NCI-H226 (cell line): ENCODE measurements around the gene ACSL5.
"Not testable (repeated sequence)": the region's sequence is repeated elsewhere in the genome, so short reads cannot be mapped to it uniquely, and the experiment has no call there.

Experiments
- DNase-seq: peaks from one replicate; pipeline ENCODE4 v3.0.0-alpha.2; 2015

Gene ACSL5

GRCh38 chr10:112376396-112376790, 2.5 kb downstream of the ACSL5 start:
- no peak for DNase-seq

DNA sequence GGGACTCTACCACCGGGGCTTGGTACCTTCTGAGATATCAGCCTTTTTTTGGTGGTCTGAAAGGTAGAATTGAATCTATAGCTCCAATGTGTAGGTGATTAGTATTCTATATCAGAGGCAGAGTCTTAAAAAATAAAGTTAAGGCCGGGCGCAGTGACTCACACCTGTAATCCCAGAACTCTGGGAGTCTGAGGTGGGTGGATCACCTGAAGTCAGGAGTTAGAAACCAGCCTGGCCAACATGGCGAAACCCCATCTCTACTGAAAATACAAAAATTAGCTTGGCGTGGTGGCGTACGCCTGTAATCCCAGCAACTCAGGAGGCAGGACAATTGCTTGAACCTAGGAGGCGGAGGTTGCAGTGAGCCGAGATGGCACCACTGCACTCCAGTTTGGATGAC, 3.2 kb downstream of the ACSL5 start:
- not testable (repeated sequence) for DNase-seq

DNA sequence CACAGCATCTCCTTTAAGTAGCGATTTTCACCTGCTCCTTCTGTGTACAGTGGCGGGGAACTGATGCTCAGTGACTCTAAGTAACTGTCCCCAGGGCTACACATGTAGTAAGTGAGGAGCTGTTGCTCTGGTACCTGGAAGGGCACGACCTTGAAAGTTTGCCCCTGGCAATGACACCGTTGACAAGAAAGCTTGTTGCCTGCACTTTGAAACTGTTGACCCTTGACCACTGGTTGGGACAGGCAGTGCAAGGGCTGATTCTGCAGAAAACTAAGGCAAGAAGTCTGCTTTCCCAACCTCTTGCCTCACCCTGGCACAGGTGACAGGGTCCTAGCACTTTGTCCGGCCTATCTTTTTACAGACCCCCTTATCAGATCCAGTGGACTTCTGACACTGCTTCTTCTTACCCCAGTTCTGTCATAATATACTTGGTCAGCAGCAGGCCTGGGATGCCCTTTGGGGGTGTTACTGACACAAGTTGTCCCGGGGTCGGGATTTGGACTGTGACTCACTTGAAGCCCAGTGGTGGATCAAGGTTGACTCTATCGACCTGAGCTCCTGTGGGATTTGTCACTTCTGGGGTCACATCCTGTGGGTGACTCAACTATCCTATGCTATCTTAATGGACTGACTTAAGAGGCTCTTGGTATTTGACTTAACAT, 5.8 kb downstream of the ACSL5 start:
- no peak for DNase-seq

- DNase-seq: no peak
Measured at GRCh38 chr10:112382515-112383235, 8.8 kb downstream of the ACSL5 start.

- peak; percentile 67 for DNase-seq
Measured at GRCh38 chr10:112383325-112383724, 9.4 kb downstream of the ACSL5 start.

DNA sequence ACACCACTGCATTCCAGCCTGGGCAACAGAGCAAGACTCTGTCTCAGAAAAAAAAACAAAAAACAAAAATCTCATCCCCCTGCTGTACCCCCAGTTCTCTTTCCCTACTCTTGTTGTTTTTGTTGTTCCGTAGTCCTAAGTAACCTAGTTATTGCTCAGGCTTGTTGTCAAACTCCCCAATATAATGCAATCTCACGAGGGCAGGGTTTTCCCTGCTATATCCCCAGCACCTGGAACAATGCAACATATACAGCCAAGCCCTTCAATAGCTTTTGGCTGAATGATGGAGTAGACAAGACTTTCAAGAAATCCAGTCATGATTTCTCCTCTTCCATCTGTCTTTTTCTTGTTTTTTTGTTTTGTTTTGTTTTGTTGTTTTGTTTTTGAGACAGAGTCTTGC, 10.2 kb downstream of the ACSL5 start:
- no peak for DNase-seq

DNA sequence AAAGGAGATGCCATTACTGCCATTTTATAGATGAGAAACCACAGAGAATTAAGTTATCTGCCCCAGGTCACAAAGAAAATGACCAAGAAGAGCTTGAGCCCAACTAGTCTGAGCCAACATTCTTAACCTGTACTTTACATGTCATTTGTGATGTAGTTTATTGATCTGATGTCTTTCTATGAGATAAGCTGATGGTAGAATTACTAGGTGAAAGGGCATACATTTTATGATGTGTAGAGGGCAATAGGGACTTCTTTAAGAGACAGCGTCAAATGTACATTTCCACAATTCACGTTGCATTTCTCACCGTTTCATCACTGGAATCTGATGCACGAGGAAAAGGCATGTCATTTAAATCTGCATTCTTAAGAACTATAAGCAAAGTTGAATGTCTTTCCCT, 11.3 kb downstream of the ACSL5 start:
- no peak for DNase-seq

- not testable (repeated sequence) for DNase-seq
Measured at GRCh38 chr10:112388056-112388455, 14.1 kb downstream of the ACSL5 start.

DNA sequence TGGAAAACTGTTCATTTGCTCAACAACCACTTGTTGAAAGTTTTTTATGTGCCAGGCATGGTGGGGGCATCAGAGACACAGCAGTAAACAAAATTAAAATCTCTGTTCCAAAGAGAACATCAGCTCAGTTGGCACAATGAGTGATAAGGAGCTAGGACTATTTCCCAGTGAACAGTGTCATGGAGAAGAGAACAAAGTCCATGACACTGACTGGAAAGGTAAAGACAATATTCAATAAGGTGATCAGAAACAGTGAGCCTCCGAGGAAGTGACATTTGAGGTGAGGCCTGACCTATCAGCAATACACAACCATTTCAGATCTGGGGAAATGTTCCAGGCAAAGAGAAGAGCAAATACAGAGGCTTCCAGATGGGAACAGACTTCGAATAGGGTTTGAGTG, 14.6 kb downstream of the ACSL5 start:
- no peak for DNase-seq

DNA sequence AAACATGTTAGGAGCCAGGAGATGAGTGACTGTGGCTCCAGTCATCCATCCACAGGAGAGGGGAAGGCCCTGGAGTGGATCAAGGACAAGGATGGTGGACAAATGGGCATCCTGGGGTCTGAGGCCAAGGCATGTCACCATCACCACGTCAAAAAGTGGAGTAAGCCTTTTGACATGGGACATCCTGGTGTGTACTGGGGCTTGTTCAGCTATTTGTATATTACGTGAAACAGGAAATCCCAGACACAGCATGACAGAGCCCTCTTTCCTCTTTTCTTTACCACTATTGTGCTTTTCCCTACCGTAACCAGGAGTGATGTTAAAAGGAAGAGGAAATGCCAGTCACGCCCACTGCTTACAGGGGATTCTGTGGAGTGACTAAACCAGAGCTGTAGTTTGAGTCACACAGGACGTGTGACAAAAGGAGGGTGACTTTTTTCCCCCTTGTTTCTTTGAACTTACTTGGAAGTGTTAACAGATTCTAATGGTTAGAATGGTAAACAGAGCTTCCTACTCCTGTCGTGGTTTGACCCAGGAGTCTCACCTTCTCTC, 15.4 kb downstream of the ACSL5 start:
- DNase-seq: peak; percentile 7

- DNase-seq: no peak
Measured at GRCh38 chr10:112390125-112390703, 16.3 kb downstream of the ACSL5 start.

GRCh38 chr10:112393341-112393740, 19.4 kb downstream of the ACSL5 start:
- no peak for DNase-seq

DNA sequence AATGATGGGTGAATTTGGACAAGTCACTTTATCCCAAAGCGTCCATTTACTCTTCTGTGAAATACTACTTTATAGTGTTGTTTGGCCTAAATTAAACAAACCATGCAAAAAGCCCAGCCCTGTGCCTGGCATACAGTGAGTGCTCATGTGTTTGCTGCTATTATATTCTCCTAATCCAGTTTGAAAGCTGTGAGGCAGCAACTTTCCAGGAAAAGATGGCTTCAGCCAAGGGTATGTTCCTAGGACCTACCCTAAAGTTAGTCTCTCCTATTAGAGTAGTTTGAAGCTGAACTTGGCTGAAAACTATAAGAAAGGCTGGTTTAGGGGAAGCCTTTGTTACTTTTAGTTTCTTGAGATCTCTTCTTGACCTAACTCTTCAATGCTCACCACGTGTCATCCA, 19.9 kb downstream of the ACSL5 start:
- no peak for DNase-seq

GRCh38 chr10:112394475-112394875, 20.6 kb downstream of the ACSL5 start:
- no peak for DNase-seq

DNA sequence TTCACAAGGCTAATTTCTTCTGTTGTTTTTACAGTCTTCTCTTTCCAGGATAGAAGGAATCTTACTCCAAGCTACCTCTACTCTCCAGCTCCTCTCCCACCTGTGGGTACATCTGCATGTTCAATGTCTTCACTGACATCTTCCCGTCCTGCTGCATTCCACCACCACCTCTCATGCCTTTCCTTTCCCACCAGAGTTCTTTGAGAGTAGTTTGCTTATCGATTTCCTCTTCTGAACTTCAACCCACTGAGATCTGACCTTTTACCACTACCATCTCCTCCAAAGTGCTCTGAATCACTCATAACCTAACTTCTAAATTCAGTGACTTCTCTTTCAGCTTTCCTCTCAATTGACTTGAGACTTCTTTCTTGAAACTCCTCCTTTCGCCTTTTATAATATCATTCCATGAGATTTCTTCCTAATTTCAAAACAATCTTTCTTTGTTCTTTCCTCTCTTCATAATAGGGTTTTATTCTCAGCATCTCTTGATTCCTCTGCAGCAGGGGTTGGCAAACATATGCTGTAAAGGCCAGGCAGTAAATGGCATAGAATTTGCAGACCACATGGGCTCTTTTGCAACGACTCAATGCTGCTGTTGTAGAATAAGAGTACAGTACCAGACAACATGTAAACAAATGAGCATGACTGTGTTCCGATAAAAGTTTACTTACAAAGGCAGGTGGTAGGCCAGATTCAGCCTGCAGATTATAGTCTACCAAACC, 22.1 kb downstream of the ACSL5 start:
- no peak for DNase-seq

GRCh38 chr10:112397592-112397991, 23.7 kb downstream of the ACSL5 start:
- no peak for DNase-seq

DNA sequence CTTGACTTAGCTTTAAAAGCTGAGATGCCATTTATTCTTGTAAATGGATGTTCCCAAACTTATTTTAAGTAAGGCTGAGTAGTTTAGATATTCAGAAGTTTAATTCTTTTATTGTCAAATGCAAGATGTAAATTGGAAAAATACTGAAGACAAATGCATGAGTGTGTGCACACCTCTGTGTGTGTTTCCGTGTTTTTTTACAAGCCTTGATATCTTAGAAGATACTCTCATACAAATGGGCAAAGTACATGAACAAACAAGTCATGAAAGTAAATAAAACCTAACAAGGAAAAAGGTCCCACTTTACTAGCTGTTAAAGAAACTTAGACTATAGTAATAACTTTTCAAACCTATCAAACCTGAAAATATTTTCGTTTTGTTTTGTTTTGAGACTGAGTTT, 29.0 kb downstream of the ACSL5 start:
- DNase-seq: no peak

- peak; percentile 33 for DNase-seq
Measured at GRCh38 chr10:112404617-112405016, 30.7 kb downstream of the ACSL5 start.

- DNase-seq: not testable (repeated sequence)
Measured at GRCh38 chr10:112406806-112407205, 32.9 kb downstream of the ACSL5 start.

- no peak for DNase-seq
Measured at GRCh38 chr10:112407696-112408095, 33.8 kb downstream of the ACSL5 start.

DNA sequence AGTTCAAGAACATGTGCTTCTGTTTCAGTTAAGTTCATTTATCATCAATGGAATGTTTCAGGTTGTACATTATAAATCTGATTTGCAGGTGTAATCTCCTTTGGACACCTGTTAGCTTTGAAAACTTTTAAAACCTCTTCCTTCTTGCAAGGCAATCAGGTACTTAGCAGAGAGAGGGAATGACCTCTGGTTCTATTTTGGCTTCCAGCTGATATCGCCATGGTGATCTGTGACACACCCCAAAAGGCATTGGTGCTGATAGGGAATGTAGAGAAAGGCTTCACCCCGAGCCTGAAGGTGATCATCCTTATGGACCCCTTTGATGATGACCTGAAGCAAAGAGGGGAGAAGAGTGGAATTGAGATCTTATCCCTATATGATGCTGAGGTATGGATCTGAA, 35.4 kb downstream of the ACSL5 start:
- DNase-seq: no peak

DNA sequence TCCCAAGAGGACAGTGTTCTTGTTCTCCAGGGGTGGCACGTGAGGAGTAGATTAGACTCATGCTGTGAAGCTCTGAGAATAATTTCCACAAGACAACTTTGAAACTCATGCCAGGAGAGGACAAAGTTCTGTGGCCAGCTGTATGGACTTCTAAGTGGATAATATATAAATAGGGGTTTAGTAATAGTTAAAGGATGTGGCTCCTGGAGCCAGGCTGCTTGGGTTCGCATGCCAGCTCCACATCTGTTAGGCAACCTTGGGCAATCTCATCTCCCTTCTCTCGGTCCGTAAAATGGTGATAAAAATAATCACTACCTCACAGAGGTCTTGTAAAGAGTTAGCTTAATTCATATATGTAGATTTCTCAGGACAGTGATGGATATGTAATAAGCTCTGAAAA, 35.8 kb downstream of the ACSL5 start:
- no peak for DNase-seq

DNA sequence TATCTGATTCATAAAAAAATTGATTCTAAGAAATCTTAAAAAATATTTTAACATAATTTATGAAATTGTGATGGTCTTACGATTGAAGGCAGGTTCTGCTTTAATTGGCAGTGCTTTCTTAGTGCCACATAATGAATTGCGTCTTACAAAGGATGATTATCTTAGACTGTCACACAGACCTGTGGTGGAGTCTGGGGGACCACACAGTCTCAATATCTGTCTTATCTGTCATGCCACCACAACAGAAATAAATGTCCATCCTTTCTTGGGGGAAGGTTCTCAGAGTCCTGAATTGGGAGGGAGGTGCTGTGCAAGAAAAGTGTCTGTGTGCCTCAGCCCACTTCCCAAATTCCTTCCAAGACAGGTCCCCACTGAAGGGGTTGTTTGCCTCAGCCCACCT, 38.8 kb downstream of the ACSL5 start:
- no peak for DNase-seq
